Ammon's horn (tissue), 1 donor: ENCODE results near the gene ATXN3.

Experiments used
- DNase-seq: peaks from one replicate; pipeline ENCODE4 v3.0.0-alpha.2; 2016; ENCODE audit warnings: low spot score

Gene ATXN3

DNA sequence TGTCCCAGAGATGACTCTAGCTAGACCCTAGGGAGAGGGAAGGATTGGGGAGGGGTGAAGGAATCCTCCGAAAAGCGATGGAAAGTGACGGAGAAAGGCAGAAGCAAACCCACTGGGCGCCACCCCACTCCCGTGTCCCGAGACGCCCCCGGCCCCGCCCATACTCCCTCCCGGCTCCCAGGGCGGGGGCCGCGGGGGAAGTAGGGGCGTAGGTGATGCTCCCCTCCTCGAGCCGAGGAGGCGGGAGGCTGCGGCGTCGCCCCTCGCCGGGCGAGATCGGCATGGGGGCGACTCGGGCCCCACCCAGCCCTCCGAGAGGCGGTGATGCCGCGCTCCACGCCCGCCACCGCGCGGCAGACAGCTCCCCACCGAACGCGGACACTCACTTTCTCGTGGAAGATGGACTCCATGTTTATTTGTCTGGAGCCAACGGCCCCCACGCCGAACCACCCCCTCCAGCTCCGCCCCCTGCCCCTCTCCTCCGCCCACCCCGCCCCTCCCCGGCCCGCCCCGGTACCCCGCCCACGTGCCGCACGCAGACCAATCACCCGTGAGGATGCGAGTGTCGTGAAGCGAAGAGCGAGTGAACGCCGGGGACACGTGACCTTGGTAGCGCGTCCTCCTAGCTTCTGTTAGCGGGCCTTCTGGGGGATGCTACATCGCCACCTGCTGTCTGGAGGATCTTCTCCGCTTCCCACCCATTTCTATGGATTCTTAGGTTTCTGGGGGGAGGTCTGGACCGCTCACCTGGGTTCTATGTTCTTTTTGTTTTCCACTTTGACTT, at the start of gene ATXN3:
Gene ATXN3, minus strand, starts transcription at position 440 of the 784 bp plus-strand sequence. Its CDS starts 30 bp downstream, at position 410.
- DNase-seq: peak; percentile 99

DNA sequence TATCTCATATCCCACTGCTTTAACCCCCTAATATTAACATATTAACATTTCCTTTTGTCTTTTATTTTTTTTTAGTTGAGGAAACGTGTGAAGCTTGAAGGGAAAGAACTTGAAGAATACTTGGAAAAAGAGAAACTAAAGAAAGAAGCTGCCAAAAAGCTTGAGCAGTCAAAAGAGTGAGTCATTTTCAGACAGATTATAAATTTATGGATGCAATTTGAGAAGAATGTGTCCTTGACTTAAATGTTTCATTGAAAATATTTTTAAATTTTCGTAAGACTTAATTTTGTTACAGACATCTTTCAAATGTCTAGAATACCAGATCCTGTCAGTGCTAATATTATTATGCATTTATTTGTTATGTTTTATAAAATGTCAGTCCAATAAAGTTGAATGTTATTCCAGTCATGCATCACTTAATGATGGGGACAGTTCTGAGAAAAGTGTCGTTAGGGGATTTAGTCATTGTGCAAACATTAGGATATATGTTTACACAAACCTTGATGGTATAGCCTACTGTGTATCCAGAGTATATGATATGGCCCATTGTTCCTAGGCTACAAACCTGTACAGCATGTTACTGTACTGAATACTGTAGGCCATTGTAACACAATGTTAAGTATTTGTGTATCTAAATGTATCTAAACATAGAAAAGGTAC, 48.0 kb upstream of the ATXN3 start:
- no peak for DNase-seq

DNA sequence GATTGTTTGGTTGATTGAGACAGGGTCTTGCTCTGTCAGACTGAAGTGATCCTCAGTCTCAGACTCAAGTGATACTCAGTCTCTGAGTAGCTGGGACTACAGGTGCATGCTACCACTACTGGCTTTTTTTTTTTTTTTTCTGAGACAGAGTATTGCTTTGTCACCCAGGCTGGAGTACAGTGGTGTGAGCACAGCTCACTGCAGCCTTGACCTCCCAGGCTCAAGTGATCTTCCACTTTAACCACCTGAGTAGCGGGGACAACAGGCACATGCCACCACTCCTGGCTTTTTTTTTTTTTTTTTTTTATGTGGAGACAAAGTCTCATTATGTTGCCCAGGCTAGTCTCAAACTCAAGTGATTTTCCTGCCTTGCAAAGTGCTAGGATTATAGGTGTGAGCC, 47.2 kb upstream of the ATXN3 start:
- DNase-seq: no peak

DNA sequence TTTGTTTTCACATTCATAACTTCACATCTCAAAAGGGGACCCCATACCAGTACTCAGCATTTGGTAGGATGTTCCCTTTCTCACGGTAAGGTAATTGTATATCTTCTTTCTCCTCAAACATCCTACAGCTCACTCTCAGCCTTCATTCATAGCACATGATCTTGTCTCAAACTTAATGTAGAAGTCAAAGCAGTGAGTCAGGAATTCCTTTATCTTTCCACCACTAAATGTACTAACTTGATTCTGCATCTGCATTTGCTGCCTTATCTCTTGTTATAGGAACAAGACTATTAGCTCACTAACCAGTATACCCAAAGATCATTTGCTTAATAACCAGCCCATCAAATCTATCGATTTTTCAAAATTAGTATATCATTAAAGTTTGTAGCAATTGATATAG, 38.3 kb upstream of the ATXN3 start:
- no peak for DNase-seq

DNA sequence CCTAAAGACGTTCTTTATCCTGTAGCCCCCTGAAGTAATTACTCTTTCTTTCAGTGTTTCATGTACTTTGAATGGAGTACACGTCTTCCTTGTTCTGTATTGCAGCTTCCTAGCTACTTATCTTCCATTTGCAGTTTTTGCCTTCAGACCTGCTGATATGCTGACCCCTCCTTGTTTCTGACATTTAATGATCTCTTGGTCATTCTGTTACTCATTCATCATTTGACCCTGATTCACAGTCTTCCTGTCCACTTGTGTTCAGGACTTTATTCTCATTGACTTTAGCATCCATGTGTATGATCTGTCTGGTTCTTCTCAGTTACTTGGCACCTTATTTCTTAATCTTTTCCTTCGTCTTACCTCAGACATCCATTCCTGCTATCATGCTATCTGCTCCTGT, 37.6 kb upstream of the ATXN3 start:
- DNase-seq: no peak

DNA sequence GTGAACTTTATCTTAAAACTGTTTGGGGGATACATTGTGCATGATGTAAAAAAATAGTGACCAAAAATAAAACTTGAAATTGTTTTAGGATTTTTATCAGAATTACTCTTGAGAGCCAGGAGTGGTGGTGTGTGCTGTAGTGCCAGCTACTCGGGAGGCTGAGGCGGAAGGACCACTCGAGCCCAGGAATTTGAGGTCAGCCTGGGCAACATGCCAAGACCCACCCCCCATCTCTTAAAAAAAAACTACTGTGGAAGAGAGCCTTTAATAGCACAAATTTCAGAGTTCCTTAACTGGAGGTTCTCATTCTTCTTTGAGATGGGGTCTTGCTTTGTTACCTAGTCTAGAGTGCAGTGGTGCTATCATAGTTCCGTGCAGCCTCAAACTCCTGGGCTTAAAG, 36.9 kb upstream of the ATXN3 start:
- DNase-seq: no peak

DNA sequence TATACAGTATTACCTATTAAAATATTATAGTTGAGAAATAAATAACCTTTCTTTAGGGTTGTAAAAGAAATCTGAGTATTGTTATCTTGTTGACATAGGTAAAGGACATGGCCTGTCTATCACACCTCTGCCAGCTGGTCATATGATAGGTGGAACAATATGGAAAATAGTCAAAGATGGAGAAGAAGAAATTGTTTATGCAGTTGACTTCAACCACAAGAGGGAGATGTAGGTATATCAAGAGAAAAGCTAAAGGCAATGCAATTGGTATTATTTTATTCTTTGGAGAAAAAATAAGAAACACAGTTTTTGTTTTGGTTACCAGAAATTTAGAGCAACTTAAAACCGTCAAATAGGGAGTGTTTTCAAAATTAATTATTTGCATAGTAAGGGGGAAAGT, 28.9 kb upstream of the ATXN3 start:
- peak; percentile 33 for DNase-seq

DNA sequence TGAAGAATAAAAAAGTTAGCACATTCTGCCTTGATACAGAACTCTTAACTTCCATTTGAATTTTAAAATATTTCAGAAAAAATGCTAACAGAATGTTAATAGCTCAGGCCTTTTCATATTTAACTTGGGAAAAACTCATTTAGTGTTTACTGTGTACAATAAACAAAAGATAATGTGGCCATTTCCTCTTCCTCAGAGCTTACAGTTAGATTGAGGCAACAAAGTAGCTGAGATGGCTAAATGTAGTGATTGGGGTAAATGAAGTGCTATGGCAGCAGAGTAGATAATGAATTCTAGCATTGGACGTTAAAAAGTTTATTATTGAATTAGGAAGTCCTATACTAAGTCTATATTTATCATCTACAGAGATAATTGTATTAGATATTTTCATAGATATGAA, 28.1 kb upstream of the ATXN3 start:
- no peak for DNase-seq

DNA sequence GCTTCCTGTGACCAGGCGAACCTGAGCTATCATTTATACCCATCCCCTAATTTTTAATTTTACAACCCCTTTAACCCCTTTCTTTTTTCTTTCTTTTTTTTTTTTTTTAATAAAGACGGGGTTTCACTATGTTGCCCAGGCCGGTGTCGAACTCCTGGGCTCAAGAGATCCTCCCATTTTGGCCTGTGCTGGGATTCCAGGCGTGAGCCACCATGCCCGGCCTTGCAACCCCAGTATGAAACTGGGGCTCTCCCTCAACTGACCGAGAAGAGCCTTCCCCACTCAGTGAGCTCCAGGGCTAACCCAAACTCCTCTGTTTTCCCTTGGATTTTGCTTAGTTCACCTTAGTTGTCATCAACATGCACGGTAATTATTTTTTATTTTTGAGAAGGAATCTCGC, 16.4 kb upstream of the ATXN3 start:
- DNase-seq: no peak

DNA sequence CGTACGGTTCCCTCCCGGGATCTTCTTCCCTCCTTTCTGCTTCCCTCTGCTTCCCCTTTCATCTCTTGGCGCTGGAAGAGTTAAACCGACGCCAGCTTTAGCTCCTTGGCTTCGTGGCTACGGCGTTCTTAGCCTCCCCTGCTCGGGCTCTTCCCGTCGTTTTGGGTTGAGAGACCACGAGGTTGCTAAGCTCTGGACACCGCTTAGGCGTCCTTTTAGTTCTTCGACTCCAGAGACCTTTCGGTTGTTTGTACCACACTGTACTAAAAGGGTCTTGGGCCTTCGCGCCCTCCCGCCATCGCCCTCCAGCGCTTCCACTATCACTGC, 15.9 kb upstream of the ATXN3 start:
- DNase-seq: peak; percentile 45

DNA sequence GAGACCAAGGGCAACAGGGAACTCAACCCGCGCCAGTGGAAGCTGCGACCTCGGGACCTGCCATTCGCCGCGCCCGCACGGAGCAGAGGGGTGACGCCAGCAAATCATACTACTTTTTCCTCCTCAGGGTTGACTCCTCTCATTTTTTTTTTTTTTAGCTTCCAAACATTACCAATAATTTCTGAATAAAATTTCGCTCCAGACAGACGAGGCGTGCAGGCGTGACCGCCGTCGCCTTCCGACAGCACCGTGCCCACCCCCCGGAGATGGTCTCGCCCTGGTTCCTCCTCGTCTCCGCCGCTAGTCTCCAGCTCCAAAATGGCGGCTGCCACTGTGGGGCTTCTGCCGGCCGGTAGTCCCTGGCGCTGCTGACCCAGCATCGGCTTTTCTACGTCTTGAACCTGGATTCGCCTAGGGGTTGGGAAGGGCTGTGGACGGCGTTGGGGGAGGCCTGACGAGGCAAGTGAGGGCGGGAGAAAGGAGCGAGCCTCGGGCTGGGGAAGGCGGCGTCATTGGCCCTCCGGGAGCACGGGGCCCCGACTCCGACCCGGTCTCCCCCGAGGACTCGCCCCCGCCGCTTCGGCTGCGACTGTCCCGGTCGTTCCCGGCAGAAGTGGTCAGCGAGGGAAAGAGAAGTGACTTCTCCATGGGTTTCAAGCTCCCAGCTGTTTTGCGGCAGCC, 15.4 kb upstream of the ATXN3 start, which contains the start of the genes CPSF2 and NDUFB1:
Gene CPSF2, plus strand, starts transcription at position 300 of the 681 bp plus-strand sequence. CDS start 9,016 bp downstream, outside the sequence.
Gene NDUFB1, minus strand, starts transcription at position 37 of the 681 bp plus-strand sequence. CDS start 4,069 bp downstream, outside the sequence.
- peak; percentile 92 for DNase-seq

DNA sequence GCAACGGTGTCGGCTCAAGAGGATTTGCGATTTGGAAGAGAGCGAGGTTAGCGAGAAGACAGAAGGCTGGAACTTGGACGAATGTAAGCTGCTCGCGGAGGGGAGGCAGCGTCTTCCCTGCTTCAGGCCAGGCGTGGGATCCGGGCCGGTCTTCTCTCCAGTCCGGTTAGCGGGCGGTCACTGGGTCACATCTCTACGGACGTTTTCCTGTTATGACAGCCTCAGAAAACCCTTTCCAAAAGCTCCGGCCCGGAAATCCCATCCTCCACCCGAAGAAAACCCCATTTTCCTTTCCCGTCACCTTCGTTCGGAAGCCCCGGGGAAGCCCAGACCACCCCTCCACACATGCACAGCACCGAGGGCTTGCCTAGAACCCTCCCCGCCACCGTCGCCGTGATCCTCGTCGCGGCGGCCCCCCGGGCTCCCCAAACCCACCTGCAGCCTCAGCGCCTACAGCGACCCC, 14.9 kb upstream of the ATXN3 start:
- peak; percentile 58 for DNase-seq

DNA sequence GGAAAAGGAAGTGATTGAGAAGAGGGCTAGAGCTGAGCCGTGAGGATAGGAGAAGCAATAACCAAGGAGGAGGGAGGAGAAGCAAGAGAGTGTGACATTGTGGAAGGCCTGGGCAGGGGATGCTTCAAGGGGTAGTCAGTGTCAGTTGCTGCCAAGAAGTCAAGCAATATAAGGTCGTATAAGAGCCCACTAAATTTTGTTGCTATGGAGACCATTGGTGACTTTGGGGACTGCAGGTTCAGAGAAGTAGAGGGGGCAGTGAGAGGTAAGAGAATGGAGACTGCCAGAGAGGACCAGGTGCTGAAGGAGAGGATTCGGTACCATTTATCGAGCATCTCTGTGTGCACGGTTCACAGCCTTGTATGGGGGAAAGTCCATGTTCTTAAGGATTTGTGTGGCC, 3.1 kb upstream of the ATXN3 start:
- no peak for DNase-seq

DNA sequence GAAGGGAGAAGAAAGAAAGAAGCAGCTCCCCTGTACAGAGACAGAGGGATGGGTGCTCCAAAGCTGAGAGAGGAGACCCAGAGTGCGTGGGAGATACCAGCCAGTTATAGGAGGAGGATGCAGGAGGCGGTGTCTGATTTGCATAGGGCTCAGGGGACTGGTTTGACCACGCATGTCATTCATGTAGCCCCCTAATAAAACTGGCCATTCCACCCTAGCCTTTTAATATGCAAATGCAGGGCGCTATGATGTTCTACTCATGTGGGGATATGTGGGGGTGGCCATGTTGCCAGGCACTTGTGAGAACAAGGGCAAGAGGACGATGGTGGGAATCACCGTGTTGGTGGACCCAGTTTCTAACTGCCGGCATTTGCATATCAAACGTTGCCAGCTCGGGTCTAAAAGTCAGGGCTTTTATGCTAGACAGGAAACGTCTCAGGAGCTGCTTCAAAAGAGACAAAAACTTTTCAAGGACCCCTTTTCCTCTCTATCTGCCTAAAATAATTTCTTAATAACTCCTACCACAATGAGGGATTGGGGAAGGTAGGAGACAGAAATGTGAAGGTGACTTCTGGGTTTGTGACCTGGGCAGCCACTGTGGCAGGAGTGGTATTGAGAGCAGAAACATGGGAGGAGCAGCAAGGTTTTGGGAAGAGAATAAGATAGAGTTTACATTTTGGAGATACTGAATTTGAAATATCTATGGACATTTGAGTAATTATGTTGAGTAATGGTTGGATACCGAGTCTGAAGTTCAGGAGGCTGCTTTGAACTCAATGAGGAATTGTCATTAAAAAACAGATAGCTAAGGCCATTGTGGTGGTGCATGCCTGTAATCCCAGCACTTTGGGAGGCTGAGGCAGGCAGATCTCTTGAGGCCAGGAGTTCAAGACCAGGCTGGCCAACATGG, 2.2 kb upstream of the ATXN3 start:
- no peak for DNase-seq

DNA sequence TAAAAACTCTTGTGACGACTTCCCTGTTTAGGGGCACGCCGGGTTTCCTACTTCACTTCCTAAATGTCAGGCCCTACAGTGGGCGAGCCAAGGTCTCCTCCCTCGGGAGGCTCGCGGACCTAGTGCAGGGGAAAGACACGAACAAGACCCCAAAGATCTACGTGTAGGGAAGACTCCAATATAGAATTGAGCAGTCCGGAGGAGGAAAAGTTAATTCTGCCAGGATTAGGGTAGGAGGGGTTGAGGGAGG, 564 bp downstream of the ATXN3 start:
- no peak for DNase-seq

DNA sequence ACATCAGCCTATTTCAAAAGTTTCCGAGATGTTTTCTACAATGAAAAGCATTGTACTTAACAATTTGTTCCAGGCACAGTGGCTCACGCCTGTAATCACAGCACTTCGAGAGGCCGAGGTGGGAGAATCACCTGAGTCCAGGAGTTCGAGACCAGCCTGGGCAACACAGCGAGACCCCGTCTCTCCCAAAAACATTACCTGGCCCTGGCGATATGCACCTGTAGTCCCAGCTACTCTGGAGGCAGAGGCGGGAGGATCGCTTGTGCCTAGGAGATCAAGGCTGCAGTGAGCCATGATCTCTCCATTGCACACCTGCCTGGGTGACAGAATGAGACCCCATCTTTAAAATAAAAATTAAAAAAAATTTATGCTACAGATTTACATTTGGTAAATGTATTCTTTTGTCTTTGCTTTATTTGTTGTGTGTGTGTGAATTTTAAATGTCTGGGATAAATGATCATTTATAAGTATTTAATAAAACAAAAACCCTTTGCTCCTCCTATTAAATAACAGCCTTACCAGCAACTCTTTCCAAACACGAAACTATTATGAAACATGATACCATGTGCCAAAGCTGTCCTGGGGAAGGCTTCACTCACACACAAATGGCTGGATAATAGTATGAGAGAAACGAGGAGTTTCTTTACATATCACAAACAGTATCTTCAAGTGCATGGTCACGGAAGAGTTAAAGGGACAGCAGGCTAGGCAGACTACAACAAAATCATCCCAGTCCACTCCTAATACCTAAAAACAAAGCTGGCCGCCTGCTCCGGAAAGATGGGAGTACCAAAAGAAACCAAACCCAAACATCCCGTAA, 1.1 kb downstream of the ATXN3 start:
- DNase-seq: peak; percentile 54

DNA sequence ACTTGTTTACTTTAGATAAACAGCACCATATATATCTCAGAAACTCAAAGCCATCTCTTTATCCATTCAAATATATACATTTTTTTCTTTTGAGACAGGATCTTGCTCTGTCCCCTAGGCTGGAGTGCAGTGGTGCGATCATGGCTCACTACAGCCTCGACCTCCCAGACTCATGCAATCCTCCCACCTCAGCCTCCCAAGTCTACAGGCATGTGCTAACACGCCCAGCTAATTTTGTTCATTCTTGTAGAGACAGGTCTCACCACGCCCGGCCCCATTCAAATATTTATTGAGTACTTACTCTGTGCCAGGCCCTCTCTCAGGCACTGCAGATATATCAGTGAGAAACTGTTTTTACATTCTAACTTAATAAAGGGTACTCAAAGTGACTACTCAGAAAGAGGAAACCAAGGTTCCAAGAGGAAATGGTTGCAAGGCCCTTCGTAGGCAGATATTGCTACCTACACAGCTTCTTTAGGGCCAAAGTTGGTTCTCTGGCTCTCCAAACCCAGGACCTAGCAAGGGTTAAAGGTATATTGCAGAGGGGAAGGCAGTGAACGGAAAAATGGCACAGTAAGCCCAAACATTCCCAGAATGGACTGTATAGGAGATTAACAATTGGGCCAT, 2.9 kb downstream of the ATXN3 start:
- DNase-seq: no peak

DNA sequence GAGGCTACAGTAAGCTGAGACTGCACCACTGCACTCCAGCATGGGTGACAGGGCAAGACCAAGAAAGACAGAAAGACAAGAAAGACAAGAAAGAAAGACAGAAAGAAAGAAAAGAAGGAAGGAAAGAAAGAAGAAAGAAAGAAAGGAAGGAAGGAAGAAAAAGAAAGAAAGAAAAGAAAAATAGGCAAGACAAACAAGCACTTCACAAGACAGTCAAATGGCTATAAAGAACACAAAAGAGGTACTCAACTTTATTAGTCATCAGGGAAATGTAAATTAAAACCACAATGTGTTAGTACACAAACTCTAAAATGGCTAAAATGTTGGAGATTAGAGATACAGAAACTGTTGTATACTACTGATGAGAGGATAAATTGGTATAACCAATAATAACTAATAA, 6.6 kb downstream of the ATXN3 start:
- no peak for DNase-seq

DNA sequence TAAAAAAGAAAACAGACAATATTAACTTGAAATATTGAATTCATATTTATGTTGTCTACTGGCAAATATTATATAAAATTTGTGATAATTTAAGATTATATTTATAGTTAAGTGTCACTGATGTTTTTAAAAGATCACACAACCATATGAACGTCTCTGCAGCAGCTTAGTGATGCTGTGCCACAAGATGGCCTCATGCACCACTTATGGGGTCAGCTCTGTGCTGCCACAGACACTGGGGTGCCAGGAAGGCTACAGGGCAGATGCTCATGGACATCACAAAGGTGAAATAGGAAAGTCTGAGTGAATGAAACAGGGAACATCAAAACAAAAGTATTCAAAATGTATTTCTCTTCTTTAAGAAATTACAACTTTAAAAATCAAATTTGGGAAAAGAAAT, 13.1 kb downstream of the ATXN3 start:
- no peak for DNase-seq

DNA sequence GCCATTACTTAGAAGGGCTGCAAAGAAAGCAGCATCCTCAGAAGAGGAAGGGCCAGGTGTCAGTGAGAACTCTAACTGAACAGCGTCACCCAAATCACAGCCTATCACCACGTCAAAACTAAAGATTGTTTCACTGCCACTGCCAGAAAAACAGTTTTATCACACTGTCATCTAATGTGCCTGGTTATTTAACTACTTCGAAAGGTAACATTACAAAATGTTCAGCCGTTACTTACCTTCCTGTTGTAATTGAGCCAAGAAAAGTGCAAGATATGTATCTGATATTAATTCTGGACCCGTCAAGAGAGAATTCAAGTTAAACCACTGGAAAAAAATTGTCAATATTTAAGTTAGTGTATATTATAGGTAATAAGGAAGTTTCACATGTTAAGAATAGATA, 17.9 kb downstream of the ATXN3 start:
- no peak for DNase-seq

DNA sequence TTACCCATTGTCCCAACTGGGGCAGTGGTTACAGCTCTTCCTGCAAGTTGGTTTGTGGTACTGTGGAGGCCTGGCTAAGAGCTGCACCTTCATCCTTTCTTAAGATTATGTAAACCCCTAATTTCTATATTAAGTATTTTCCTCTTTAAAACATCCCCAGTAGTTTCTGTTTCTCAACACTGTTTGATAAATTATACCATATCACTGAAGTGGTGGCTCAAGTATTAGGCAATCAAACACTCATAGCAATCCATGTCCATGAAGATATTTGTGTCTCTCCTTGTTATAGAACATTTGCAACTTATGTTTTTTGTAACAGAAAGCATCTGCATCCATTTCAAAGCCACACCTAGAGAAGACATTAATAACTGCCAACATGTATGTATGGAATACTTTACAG, 31.8 kb downstream of the ATXN3 start:
- DNase-seq: no peak
